Neutrophil (primary cell): ENCODE data around the gene BRK1.
"Not testable (repeated sequence)": the region's sequence is repeated elsewhere in the genome, so short reads cannot be mapped to it uniquely, and the experiment has no call there.

Source experiments
- H3K27ac ChIP-seq: fragments of 200-600 bp; sonication (generic); 2 replicates; pipeline ENCODE4 v1.5.1; 2016; ENCODE audit warnings: mild to moderate bottlenecking, moderate library complexity
- H3K27me3 ChIP-seq: fragments of 200-600 bp; sonication (generic); 2 replicates; pipeline ENCODE4 v1.6.0; 2016; ENCODE audit warnings: mild to moderate bottlenecking
- H3K36me3 ChIP-seq: fragments of 200-600 bp; sonication (generic); 2 replicates; pipeline ENCODE4 v1.5.1; 2017
- H3K4me1 ChIP-seq, 2 experiments: fragments of 200-600 bp in 1 of 2; sonication (generic) in 1 of 2; 1 replicate in 1 of 2; 2 replicates in 1 of 2; pipeline versions ENCODE4 v1.5.1 to v1.6.1; 2013 to 2016; ENCODE audit warnings: low read depth in 1 of 2, low read length in 1 of 2, mild to moderate bottlenecking in 1 of 2, moderate library complexity in 1 of 2; ENCODE audit not compliant: control insufficient read depth in 1 of 2, insufficient read depth in 1 of 2
- H3K4me3 ChIP-seq, 2 experiments: fragments of 200-600 bp in 1 of 2; sonication (generic) in 1 of 2; 1 replicate in 1 of 2; 2 replicates in 1 of 2; pipeline ENCODE4 v1.5.1; 2013 to 2016; ENCODE audit warnings: low read depth in 1 of 2, low read length in 1 of 2, mild to moderate bottlenecking in 1 of 2, moderate library complexity in 1 of 2
- H3K9me3 ChIP-seq: fragments of 200-600 bp; sonication (generic); 2 replicates; pipeline ENCODE4 v1.5.1; 2016
- CTCF ChIP-seq: fragments of 200-600 bp; sonication (generic); IDR thresholded peaks from 2 replicates; pipeline ENCODE4 v1.5.1; 2016; ENCODE audit warnings: antibody characterized with exemption

The BRK1 gene

GRCh38 chr3:10090179-10090578, 25.3 kb upstream of the BRK1 start:
- H3K9me3 ChIP-seq: no peaks in the 10 kb centered on the region
- no peak overlapping the region for H3K27ac ChIP-seq
- no peaks in the 10 kb centered on the region for H3K4me1 ChIP-seq
- peaks cover 79% of the 10 kb centered on the region for H3K36me3 ChIP-seq
- no peak for TF ChIP-seq CTCF
- H3K27me3 ChIP-seq: no peaks in the 10 kb centered on the region
- H3K4me3 ChIP-seq: no peak overlapping the region

- H3K9me3 ChIP-seq, H3K4me3 ChIP-seq, H3K27me3 ChIP-seq, H3K27ac ChIP-seq, H3K4me1 ChIP-seq: not testable (repeated sequence)
- peaks cover 78% of the 10 kb centered on the region for H3K36me3 ChIP-seq
Measured at GRCh38 chr3:10090774-10091173, 24.7 kb upstream of the BRK1 start.

- H3K9me3 ChIP-seq, H3K4me1 ChIP-seq, H3K4me3 ChIP-seq, H3K27ac ChIP-seq, H3K27me3 ChIP-seq: not testable (repeated sequence)
- H3K36me3 ChIP-seq: peaks cover 76% of the 10 kb centered on the region
Measured at GRCh38 chr3:10091387-10091786, 24.1 kb upstream of the BRK1 start.

- no peaks in the 10 kb centered on the region for H3K27me3 ChIP-seq
- no peak for TF ChIP-seq CTCF
- no peaks in the 10 kb centered on the region for H3K4me1 ChIP-seq
- H3K27ac ChIP-seq: no peak overlapping the region
- no peaks in the 10 kb centered on the region for H3K9me3 ChIP-seq
- peaks cover 80% of the 10 kb centered on the region for H3K36me3 ChIP-seq
- no peak overlapping the region for H3K4me3 ChIP-seq
Measured at GRCh38 chr3:10093678-10094077, 21.8 kb upstream of the BRK1 start.

GRCh38 chr3:10099041-10099440, 16.4 kb upstream of the BRK1 start:
- Histone ChIP-seq H3K9me3 (no peaks in the 10 kb centered on the region), H3K36me3 (peaks cover 62% of the 10 kb centered on the region), H3K4me1 (no peaks in the 10 kb centered on the region), H3K27ac (no peak overlapping the region), H3K4me3 (no peak overlapping the region), H3K27me3 (no peaks in the 10 kb centered on the region)
- no peak for TF ChIP-seq CTCF

GRCh38 chr3:10106919-10107318, 8.6 kb upstream of the BRK1 start:
- H3K36me3 ChIP-seq: no peaks in the 10 kb centered on the region
- no peak for TF ChIP-seq CTCF
- no peak overlapping the region for H3K27ac ChIP-seq
- no peaks in the 10 kb centered on the region for H3K27me3 ChIP-seq
- H3K9me3 ChIP-seq: no peaks in the 10 kb centered on the region
- no peak overlapping the region for H3K4me3 ChIP-seq
- H3K4me1 ChIP-seq: no peaks in the 10 kb centered on the region

- Histone ChIP-seq H3K27me3 (no peaks in the 10 kb centered on the region), H3K4me1 (no peaks in the 10 kb centered on the region), H3K9me3 (no peaks in the 10 kb centered on the region), H3K4me3 (no peak within 1 kb of the TSS), H3K27ac (no peak within 1 kb of the TSS), H3K36me3 (no peaks in the 10 kb centered on the region)
- TF ChIP-seq CTCF: no peak
Measured at GRCh38 chr3:10108091-10108490, 7.4 kb upstream of the BRK1 start, which contains the start of gene FANCD2OS. Gene FANCD2OS (minus strand): TSS chr3:10108255. CDS start chr3:10104774, 3,481 bp downstream.
